Measurements from ENCODE around the gene PAX8. TPM values are rescaled to one million over a fixed set of nuclear protein-coding genes. Genes with fewer than 3 reads are reported as not detected.

Gene PAX8
- polyA plus RNA-seq, 1 of the 3 experiments (the other 2 are of a cell fraction): 0.23 TPM

GRCh38 chr2:113229795-113230194 lies 48.9 kb downstream of the PAX8 start:
- 51% methylated on average over 3 of the region's 3 CpGs for WGBS (ENCODE audit: low lambda C conversion rate)
- no peak overlapping the region for H3K4me2 ChIP-seq
- ChIA-PET CTCF (interaction anchor here (1.0 to 1.4 kb wide), 2 partner anchors 9 to 12 kb away, joined by 3 read pairs; no protein-coding TSS in a partner anchor), POLR2A (no interaction called here)
- no peaks in the 10 kb centered on the region for H3K9me3 ChIP-seq
- H3K4me1 ChIP-seq (ENCODE audit: control insufficient read depth in 1 of 2, insufficient read depth in 2 of 2, low read depth in 1 of 2, low read length in 1 of 2): peaks cover 0 to 4% of the 10 kb centered on the region in 2 experiments; a peak in 2 of 4 replicates
- H3K9me2 ChIP-seq: no peaks in the 10 kb centered on the region
- no peak overlapping the region for H3K27ac ChIP-seq (ENCODE audit: low read depth in 2 of 2, low read length in 1 of 2)
- DNase-seq: no peak
- H3K9ac ChIP-seq: no peak overlapping the region
- no peaks in the 10 kb centered on the region for H3K27me3 ChIP-seq (ENCODE audit: insufficient read depth)
- TF ChIP-seq CHD2 (IDR thresholded peaks at IDR 0.05; ENCODE audit: low read length, partially characterized antibody): no peak
- no peak for TF ChIP-seq MEF2A (IDR thresholded peaks at IDR 0.05; ENCODE audit: borderline replicate concordance, low read depth)
- TF ChIP-seq MXI1 (IDR thresholded peaks at IDR 0.05; ENCODE audit: low read depth, low read length): no peak
- no peak for TF ChIP-seq USF1 (IDR thresholded peaks at IDR 0.05; ENCODE audit: borderline replicate concordance, low read depth)
- no peaks in the 10 kb centered on the region for H4K20me1 ChIP-seq (ENCODE audit: insufficient read depth)
- H3K79me2 ChIP-seq (ENCODE audit: insufficient read depth): no peaks in the 10 kb centered on the region
- no peaks in the 10 kb centered on the region for H3F3A ChIP-seq (replicated peaks; ENCODE audit: insufficient read depth)
- H2AFZ ChIP-seq (ENCODE audit: low read depth): no peak overlapping the region
- no peaks in the 10 kb centered on the region for H3K36me3 ChIP-seq (replicated peaks in 1 of 2; ENCODE audit: control insufficient read depth in 1 of 2, insufficient read depth in 2 of 2, low read length in 1 of 2)
- no peak overlapping the region for H3K4me3 ChIP-seq (ENCODE audit: low read depth in 2 of 2, low read length in 1 of 2)

- DNase-seq: no peak
- POLR2A ChIA-PET: no interaction called here
Observed at GRCh38 chr2:113228991-113229716, 49.6 kb downstream of the PAX8 start.

More at GRCh38 chr2:113228991-113229716, 49.6 kb downstream of the PAX8 start:
- WGBS (ENCODE audit: low lambda C conversion rate): 82% methylated on average over 3 of the region's 3 CpGs
- no peaks in the 10 kb centered on the region for H3K79me2 ChIP-seq (ENCODE audit: insufficient read depth)
- H3K9me3 ChIP-seq: no peaks in the 10 kb centered on the region
- H3K36me3 ChIP-seq (replicated peaks in 1 of 2; ENCODE audit: control insufficient read depth in 1 of 2, insufficient read depth in 2 of 2, low read length in 1 of 2): no peaks in the 10 kb centered on the region
- H3K9me2 ChIP-seq: no peaks in the 10 kb centered on the region
- H3K27me3 ChIP-seq (ENCODE audit: insufficient read depth): no peaks in the 10 kb centered on the region
- H4K20me1 ChIP-seq (ENCODE audit: insufficient read depth): no peaks in the 10 kb centered on the region
- CTCF ChIA-PET: interaction anchor here (1.0 to 1.4 kb wide), 2 partner anchors 8 to 13 kb away, joined by 3 read pairs; no protein-coding TSS in a partner anchor
- H3K4me1 ChIP-seq (ENCODE audit: control insufficient read depth in 1 of 2, insufficient read depth in 2 of 2, low read depth in 1 of 2, low read length in 1 of 2): peaks cover 0 to 4% of the 10 kb centered on the region in 2 experiments; a peak in 2 of 4 replicates
- TF ChIP-seq JUND (IDR thresholded peaks at IDR 0.05) (no peak), FOXM1 (IDR thresholded peaks at IDR 0.05; ENCODE audit: low read depth) (no peak), TAF1 (IDR thresholded peaks at IDR 0.05; ENCODE audit: borderline replicate concordance, low read depth, low read length) (no peak), EZH2phosphoT487 (IDR thresholded peaks at IDR 0.05; ENCODE audit: borderline replicate concordance, low read depth) (no peak), POLR2AphosphoS5 (IDR thresholded peaks at IDR 0.05; ENCODE audit: low read depth, low read length) (no peak), RFX5 (IDR thresholded peaks at IDR 0.05; ENCODE audit: low read length) (no peak), USF1 (IDR thresholded peaks at IDR 0.05; ENCODE audit: borderline replicate concordance, low read depth) (no peak), CHD2 (IDR thresholded peaks at IDR 0.05; ENCODE audit: low read length, partially characterized antibody) (no peak)
- TF ChIP-seq, protein P1, sequence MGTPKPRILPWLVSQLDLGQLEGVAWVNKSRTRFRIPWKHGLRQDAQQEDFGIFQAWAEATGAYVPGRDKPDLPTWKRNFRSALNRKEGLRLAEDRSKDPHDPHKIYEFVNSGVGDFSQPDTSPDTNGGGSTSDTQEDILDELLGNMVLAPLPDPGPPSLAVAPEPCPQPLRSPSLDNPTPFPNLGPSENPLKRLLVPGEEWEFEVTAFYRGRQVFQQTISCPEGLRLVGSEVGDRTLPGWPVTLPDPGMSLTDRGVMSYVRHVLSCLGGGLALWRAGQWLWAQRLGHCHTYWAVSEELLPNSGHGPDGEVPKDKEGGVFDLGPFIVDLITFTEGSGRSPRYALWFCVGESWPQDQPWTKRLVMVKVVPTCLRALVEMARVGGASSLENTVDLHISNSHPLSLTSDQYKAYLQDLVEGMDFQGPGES (IDR thresholded peaks at IDR 0.05; ENCODE audit: low read depth, low read length): no peak
- no peak overlapping the region for H2AFZ ChIP-seq (ENCODE audit: low read depth)
- H3K9ac ChIP-seq: no peak overlapping the region
- H3K27ac ChIP-seq (ENCODE audit: low read depth in 2 of 2, low read length in 1 of 2): no peak overlapping the region
- H3K4me2 ChIP-seq: no peak overlapping the region
- no peaks in the 10 kb centered on the region for H3F3A ChIP-seq (replicated peaks; ENCODE audit: insufficient read depth)
- H3K4me3 ChIP-seq (ENCODE audit: low read depth in 2 of 2, low read length in 1 of 2): no peak overlapping the region
